ENCODE measurements around the gene GTF2I.

DNA sequence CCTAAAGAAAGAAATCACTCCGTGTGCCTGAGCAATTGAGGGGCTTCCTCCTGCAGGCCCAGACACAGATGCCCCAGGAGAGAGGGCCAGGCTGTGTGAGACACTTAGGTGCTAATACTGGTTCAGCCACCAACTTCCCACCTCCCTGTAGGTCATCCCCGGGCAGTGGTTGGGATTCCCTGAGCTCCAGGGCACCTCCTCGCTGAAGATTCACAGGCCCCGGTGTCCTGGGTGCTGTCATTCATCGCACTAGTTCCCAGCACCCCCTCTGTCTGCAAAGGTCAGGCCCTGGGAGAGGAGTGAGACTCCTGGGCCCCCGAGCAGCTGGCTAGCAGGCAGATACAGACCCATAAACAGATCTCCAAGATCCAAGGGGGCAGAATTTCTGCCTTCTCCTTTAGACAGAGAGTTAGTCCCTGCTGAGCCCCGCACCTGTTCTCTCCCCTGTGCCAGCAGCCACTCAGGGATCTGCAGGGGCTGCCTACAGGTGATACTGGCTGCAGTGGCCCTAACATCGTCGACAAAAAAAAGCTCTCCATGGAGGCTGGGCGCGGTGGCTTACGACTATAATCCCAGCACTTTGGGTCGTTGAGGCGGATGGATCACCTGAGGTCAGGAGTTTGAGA lies 38.2 kb upstream of the GTF2I start:
- TF ChIP-seq POLR2A (IDR thresholded peaks at IDR 0.05) (no peak), CTCF (IDR thresholded peaks at IDR 0.05) (no peak)
